Stimulated activated CD4-positive, alpha-beta T cell treated with anti-CD3 and anti-CD28 coated beads, Interleukin-4, amount 100 ng/mL, for 1 hour (primary cell): ENCODE measurements around the gene RCAN2.

ENCODE experiments used
- DNase-seq: peaks from one replicate; pipeline ENCODE4 v3.0.0-alpha.2; 2020

Gene RCAN2

DNA sequence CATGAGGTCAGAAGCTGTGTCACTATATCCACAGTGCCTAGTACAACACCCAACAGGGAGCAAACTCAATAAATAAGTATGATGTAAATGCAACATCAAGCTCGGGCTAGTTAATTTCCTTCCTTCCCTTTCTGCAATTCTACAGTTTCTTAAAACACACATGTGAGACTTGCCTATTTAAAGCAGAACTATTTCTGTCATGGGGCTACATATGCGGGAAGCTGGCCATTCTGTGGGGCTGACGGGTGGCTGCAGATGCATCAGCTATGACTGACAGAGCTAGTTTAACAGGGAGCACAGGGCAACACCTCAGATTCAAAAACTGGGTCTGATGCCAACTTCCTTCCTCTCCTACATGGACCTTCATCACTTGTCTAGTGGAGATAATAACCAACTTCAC, 202.4 kb downstream of the RCAN2 start:
- DNase-seq = no peak

DNA sequence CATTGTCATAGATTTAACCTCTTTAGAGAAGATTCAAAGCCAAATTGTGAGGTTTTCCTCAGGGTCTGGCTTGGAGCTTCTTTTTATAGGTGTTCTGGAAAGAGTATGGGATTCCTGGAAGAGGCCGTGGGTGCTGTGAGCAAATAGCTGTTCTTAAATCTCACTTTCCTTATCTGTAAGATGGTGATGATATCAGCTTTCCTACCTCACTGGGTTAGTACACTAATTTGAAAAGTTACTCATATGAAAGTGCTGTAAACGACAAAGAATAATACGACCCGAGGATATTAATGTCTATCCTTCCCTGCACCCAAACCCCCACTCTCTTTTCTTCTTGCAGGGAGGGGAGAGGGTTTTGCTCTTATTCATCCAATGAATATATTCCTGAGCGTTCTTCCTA, 203.6 kb downstream of the RCAN2 start:
- no peak for DNase-seq

DNA sequence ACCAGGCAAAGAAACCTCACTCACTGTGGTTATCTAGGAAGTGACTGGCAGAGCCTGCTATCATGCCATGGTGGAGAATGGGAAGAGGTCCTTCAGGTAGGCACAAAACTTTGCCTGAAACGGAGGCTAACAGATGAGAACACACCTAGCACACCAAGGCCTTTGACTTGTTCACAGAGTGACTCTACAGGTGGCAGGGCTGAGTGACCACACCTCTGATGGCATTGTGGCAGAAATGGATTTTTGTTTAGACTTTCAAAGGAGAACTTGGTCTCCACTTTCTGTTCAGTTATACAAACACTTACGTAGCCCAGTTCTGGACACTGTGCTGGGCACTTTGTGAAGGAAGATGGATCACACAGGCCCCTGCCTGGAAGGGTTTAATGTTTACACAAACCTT, 204.2 kb downstream of the RCAN2 start:
- no peak for DNase-seq

DNA sequence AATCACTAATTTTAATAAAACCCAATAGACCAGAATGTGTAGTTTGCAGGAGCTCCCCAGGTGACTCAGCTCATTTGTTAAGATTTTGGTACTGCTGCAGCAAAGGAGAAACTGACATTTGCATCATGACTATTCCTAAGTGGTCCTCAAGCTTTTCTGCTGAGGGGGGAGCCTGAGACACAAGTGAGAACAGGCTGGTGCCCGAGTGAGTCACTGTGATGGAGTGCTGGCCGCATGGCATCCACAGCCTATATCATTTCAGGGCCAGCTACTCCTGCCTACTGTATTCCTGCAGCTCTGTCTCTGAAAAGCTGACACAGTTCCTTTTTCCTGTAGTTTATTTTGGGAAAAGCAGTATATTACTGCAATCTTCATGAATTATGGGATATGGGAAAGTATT, 206.8 kb downstream of the RCAN2 start:
- no peak for DNase-seq

DNA sequence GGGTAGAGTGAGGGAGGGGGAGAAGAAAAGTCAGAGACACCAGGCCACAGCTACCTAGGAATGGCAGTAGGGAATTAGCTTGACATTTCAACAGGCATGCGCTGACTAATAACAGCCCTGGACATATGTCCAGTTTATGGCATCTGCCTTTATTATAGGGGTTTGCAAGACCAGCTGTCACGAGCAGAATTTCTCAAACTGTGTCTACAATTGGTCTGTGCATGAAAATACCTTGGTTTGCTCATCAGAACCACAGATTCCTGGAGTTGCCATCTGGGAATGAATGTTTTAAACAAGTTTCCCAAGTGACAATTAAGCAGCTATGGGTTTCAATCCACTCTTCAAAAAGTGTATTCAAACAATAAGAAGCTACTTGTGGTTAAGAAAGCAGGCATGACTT, 210.1 kb downstream of the RCAN2 start:
- DNase-seq = no peak

DNA sequence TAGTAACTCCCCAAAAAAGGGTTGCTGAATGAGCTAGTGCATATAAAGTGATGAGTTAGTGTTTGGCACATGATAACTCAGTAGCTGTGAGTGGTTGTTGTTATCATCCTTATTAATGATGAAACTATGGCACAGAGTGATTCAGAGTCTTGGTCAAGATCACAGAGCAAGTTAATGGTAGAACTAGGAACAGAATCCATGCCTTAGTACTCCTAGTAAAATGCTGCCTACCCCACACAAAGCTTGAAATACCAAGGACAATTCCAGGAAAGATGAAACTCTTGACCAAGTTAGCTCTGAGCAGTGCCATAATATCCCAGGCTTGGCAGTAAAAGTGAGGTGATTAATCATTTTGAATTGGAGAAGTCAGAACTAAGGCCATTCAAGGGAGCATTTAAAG, 211.4 kb downstream of the RCAN2 start:
- DNase-seq = no peak

DNA sequence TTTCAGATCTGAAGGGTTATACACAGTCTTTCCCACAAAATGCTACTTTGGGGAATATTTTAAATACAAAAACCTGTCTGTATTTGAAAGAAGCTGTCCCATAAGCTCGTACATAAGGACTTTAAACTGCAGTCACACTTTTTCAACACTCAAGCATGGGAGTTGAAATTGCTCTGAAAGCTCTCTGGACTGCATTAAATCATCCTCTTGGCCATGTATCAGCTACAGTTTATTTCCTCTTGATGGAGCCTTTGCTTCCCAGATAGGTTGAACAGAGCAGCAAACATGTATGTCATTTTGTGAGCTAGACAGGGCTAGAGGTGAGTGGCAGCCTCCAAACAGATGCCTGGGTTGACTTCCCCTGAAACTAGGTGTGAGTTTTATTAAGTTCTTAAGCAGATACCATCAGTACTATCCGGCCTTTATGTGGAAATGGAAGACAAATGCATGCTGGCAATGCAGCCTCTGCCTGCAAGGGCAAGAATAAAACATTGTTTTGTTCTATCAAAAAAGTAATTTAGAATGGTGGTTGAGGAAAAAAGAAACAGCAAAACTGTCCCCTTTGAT, 214.6 kb downstream of the RCAN2 start:
- no peak for DNase-seq

DNA sequence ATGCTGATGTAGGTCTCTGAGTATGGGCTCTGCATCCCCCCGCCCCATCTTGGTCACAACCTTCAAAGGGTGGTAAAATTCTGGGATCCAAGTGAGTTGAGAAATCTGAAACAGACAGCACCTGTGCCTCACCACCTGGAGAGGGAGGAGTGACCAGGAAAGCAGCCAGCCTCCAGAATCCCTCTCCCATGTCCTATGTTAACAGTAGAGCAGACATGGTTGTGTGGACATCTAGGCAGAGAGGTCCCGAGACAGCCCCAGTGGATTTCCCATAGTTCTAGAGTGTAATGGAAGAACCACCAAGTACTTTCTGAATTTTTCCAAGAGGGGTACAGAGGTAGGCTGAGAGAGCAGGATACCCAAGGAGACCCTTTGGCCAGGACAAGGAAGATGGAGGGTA, 216.7 kb downstream of the RCAN2 start:
- no peak for DNase-seq

DNA sequence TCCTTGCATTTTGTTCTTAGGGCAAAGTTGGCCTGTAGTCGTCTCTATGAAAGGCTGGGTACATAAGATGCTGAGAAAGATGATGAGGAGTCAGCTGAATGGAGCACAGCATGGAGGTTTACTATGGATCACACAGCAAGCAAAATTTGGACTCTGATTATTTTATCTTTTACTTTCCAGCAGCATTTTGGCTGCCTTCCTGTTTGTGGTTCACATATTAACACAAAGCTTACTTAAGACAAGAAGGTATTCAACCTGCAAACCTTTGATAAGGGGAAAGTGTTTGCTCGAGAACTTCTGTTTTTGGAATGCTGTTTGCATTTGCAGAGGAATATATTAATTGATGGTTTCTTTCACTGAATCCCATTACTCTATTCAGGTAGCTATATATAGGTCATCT, 217.3 kb downstream of the RCAN2 start:
- DNase-seq = no peak

DNA sequence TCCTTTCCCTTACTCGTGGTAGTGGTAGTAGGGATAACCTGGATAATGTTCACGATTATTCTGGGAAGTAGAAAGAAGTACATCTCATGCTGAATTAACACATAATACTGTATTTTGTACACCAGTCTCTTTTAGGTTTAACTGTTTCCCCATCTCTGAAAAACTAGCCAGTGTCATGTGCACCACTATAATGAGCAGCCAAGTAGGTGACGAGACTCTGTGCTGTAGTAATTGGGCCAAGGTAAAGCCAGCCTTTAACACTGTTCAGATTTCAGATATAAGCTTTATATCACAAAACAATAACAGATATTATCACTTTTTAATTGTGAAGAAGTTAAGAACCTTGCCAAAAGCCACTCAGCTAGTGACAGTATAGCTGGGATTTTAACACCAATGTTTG, 219.5 kb downstream of the RCAN2 start:
- no peak for DNase-seq

DNA sequence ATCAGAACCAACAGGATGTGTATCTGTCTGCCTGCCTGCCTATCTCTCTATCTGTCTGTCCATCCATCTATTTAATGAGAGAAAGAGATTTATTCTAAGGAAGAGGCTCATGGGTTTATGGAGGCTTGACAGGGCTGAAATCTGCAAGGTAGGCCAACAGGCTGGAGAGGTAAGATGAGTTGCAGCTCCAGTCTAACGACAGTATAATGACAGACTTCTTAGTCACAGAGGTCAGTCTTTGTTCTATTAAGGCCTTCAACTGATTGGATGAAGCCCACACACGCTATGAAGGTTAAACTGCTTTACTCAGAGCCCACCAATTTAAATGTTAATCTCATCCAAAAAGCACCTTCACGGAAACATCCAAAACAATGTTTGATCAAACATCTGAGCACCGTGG, 220.1 kb downstream of the RCAN2 start:
- DNase-seq = no peak

DNA sequence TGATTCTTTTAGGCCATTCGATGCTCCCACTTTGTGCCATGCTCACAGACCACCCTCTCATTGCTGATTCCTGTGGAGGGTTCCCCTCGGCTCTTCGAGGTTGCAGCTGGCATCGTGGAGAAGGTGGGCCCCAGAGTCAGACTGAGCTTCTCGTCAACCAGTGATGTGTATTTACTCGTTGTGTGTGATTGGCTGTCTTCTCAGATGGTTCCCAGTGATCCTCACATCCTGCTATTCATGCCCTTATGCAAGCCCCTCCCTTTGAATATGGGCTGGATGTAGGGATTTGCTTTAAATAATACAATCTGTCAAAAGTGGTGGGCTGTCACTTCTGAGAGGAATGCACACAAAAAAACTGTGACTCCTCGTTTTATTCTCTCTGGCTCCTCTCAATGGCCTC, 220.9 kb downstream of the RCAN2 start:
- DNase-seq = no peak

DNA sequence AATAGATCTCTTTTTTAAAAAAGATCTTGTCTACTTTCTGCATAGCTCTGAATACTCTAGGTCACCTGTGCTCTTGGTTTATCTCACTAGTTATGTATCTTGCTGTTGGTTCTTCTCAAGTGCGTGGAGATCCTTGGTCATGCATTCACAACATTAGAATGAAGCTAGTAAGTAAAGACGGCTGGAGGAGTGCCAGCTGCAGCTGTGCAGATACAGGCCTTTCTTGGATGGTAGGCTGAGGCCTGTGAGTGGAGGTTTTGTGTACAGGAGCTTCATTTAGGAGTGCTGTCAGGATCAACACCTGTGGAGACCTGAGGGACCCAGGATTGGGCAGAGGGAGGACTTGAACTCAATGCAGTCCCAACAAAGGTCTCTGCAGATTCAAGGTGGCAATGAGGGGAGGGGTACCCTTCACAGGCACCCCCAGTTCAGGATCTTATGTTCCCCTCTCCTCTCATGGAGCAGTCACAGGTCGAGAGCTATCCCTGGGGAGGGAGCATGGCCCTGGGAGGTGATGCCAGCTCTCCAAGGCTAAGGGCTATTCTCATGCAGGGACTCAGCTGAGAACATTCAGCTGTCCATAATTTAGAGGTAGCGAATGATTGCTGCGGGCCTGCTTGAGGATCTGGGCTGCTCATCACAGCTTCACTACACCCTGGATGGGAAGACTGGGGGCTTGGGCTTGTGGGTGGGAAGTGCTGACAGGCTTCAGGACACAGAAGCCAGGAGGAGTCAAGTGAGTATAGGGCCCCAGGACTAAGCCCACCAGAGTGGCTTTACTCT, 221.6 kb downstream of the RCAN2 start:
- DNase-seq = no peak

DNA sequence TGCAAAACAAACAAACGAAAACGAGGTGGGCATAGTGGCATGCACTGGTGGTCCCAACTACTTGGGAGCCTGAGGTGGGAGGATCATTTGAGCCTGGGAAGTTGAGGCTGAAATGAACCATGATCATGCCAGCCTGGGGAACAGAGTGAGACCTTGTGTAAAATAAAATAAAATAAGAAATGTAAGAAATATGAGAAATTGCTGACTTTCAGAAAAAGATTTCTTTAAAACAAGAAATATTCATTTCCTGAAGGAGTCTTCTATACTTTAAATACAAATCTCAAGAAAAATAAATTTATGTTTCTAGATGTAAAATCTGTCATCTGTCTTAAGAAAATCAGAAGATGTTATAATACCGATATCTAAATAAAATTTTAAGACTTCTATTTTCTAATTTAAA, 223.7 kb downstream of the RCAN2 start:
- no peak for DNase-seq

DNA sequence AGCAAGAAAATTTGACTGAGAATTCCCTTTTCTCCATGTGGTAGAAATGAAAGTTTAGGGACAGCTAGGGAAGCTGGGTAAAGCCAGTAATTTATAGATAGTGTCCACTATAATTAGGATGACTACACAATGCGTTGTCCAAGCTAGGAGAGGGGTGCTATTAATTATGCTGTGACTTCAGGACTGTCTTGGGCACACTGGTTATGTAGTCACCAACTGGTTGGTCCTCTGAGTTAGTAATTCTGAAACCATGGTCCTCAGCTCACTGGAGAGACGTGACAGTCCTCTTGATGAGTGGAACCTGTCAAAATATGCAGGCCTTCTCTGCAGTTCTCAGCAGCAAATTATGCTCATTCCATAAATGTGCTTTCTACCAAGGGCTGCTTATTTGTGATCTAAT, 225.9 kb downstream of the RCAN2 start:
- DNase-seq = no peak

DNA sequence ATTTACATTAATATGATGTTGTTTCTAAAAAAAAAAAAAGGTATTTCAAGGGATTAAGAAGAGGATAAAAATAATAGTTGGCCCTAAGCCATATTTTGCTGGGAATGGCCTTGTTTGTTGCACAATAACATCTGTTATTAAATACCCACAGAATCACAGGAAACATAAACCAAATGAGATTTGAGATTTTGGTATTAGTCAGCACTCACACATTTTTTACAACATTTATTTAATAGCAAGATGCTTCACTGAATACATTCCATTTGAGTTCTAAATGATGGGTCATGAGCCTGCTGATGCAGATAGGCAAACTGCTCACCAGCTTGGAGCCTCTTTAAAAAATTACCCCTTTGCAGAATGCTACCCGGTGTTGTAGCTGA, 227.6 kb downstream of the RCAN2 start:
- DNase-seq = no peak

DNA sequence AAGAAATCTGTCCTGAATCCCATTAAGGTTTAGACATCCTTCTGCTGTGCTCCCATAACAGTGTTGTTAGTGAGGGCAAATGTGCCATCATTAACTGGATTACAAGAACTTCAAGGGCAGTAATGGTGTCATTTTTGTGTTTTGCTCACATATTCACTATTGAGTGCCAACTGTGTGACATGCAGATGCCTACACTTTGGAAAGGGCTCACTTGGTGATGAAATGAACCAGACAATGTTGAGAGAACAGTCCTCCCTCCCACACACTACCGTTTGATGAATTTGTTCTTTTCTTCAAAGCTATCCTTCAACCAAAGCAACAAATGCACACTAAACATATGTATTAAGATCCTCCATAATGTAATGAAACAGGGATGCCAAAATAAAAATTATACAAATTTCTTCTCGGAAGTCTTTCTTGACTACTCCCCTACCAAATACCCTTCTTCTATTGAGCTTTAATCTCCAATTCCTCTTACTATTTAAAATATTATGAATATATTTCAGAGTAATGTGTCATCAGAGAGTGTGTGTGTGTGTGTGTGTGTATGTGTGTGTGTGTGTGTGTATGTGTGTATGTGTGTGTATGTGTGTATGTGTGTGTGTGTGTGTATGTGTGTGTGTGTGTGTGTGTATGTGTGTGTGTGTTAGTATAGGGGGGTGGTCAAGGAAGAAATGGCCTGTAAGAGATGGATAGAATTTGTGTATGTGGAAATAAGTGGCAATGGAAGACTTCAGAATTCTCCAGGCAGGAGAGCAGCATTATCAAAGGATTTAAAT, 228.1 kb downstream of the RCAN2 start:
- no peak for DNase-seq

DNA sequence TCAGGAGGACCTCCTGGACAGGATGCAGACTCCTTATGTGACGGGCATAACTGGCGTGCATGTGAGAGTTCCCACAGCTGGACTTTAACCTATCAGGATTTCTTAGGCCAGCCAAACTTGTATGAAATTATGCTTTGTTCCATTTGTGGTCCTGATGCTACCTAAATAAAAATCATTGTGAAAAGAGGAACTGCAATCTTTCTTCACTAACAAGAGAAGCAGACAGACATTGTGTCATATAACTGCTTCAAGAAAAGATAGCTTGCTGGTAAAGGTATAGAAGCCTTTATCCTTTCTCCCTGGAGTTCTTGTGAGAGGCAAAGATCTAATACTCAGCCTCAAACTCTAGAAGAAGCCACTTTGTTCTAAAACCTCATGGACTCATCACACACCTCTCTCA, 233.0 kb downstream of the RCAN2 start:
- no peak for DNase-seq

DNA sequence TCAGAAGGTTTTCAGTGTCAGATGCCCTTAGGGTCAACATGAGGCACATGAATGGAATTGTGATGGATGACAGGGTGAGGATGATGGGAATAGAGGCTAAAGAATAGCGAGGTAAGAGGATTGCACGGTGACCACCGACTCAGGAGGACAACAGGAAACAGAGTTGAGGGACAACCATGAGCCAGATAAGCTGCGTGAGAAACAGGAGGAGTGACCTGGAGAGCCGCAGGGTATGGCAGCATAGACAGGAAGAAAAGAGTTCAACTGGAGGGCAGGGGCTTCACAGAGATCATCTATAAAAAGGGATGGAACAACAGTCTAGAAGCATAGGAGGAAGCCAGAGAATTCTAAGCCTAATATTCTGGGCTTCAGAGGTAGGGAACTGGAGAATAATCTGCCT, 235.7 kb downstream of the RCAN2 start:
- no peak for DNase-seq

DNA sequence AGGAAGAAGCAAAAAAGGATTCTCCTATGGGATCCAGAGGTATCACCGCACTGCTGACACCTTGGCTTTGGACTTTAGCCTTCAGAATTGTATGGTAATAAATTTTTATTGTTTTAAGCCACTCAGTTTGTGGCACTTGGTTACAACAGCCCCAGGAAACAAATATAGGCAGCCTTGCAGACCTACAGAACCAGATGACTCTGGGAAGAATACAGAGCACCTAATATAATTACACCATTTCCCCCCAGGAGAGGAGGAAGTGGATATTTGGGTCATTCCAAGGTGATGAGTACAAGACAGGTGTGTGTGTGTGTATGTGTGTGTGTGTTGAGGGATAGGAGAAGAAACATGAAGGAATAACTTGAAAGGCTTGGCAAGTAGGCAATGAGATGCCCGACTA, 236.3 kb downstream of the RCAN2 start:
- no peak for DNase-seq

DNA sequence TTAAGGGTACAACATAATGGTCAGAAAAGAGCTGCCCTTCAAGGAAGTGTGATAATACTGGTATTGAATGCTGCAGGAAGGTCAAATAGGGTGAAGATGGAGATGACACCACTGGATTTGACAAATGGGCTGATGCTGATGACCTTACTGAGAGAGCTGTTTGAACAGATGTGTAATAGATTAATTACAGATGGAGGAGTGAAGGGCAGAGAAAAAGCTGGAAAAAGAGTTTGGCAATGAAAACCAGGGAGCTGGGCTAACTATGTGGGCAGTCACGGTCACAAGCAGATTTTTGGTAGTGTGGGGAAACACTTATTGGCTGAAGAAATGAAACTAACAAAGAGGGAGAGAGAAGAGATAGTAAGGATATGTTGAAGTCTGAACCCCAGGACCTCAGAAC, 236.9 kb downstream of the RCAN2 start:
- no peak for DNase-seq

DNA sequence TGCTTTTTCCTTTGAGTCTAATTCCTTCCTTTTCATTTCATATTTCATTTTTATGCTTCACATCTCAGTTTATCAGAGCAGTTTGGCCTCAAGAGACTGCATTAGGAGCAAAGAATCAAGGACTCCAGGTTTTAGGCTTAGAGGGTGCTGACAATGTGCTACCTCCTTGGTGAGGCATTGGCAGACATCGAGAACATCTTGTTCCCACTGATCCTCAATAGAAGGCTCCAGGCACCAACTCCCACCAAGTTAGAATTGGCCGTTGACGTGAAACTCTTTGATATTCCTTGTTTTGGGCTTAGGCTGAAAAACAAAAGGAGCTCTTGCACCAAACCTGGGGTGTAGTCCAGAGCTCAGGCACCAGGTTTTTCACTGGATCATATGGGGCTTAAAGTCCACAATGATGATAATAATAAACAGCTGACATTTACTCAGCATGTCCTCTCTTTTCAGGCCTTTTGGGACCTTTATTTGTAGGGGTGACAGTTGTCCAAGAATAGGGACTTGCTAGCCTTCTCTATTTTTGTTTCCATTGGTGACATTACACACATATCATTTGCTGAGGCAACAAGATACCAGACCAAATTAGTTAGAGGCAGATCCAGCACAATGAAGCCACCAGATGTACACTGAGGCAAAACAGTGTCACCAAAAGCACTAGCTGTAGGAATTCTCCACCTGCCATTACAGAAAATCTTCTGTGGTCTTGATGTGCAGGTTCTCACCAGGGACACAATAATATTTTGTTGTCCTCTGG, 239.5 kb downstream of the RCAN2 start:
- DNase-seq = no peak

DNA sequence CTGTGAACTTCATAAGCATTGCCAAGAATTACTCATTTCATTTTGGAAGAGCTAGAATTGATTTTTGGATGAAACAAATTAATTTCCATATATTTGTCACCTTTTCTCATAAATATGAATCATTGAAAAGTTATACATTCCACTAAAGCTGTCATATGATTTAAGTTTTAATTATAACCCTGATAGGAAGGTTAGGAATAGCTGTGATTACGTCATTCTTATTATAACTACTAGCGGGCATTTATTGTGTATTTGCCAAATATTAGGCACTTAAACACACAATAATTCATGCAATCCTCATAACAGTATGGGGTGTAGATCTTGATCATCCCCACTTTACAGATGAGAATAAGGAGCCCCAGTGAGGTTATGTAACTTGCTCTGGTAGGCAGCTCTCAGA, 243.1 kb downstream of the RCAN2 start:
- no peak for DNase-seq

DNA sequence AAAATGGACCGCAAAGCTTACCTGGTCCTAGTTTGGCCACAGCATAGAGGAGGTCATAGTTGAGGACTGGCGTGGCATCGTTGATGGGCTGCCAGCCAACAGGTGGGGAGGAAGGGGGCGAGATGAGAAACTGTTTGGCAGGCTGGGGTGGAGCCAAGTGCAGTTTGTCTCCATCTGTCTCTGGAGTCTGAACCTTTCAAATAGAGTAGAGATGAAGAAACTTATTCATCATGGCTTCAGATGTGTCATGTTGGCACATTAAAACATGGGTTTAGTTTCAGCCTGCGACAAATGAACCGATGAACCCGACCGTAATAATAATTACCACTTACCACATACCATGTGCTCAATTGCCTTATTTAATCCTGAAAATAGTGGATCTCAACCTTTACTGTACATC, 244.5 kb downstream of the RCAN2 start:
- DNase-seq = no peak
